H1 (cell line): Measurements from ENCODE around the gene ZNF775. TPM values are rescaled to one million over a fixed set of nuclear protein-coding genes. Genes with fewer than 3 reads are reported as not detected.
A peak's percentile ranks its signal among the peaks of the same experiment; 100 is the strongest.
"Not testable (repeated sequence)": the region's sequence is repeated elsewhere in the genome, so short reads cannot be mapped to it uniquely, and the experiment has no call there.

Experiments used
- CTCF ChIA-PET: fragments of 300-600 bp; sonication (Branson Sonifier 250); formaldehyde crosslinking; loops from one replicate; lab custom pipeline; 2021; ENCODE audit not compliant: partially characterized antibody; lab: Charles Lee
- POLR2A ChIA-PET: fragments of 300-600 bp; sonication (Branson Sonifier 250); formaldehyde crosslinking; loops from one replicate; lab custom pipeline; 2021; ENCODE audit warnings: inconsistent platforms; ENCODE audit not compliant: partially characterized antibody; lab: Charles Lee
- DNase-seq, 2 experiments: peaks; one replicate each; pipeline versions ENCODE4 v3.0.0 to v3.0.0-alpha.2; 2010 to 2022; ENCODE audit warnings: low spot score in 2 of 2, low read depth in 1 of 2, mixed read lengths in 1 of 2
- FAIRE-seq: peaks from 2 replicates; lab custom pipeline; 2011; peaks lifted over from hg19 to GRCh38; lab: Jason Lieb, UNC
- H2AFZ ChIP-seq: 2 replicates; pipeline ENCODE4 v1.8.1; 2012; ENCODE audit warnings: low read length, inconsistent platforms
- H2AK5ac ChIP-seq: 2 replicates; pipeline ENCODE4 v1.6.1; 2013; ENCODE audit warnings: low read depth, low read length
- H2BK120ac ChIP-seq: replicated peaks from 2 replicates; pipeline ENCODE3; 2013; ENCODE audit warnings: low read depth, low read length, inconsistent platforms
- H2BK12ac ChIP-seq: 2 replicates; pipeline ENCODE4 v1.6.1; 2013; ENCODE audit warnings: low read depth, low read length
- H2BK15ac ChIP-seq: 2 replicates; pipeline ENCODE4 v1.6.1; 2013; ENCODE audit warnings: low read length
- H2BK20ac ChIP-seq: 2 replicates; pipeline ENCODE4 v1.6.1; 2013; ENCODE audit warnings: low read length
- H2BK5ac ChIP-seq: 2 replicates; pipeline ENCODE4 v1.6.1; 2013; ENCODE audit warnings: low read depth, low read length
- H3K14ac ChIP-seq: 2 replicates; pipeline ENCODE4 v1.6.1; 2013; ENCODE audit warnings: inconsistent platforms; ENCODE audit not compliant: insufficient read length
- H3K18ac ChIP-seq: 2 replicates; pipeline ENCODE4 v1.6.1; 2013; ENCODE audit warnings: low read length; ENCODE audit errors: extremely low read depth
- H3K23ac ChIP-seq: 2 replicates; pipeline ENCODE4 v1.6.1; 2013; ENCODE audit warnings: inconsistent platforms; ENCODE audit not compliant: insufficient read length
- H3K23me2 ChIP-seq: 2 replicates; pipeline ENCODE4 v1.6.1; 2013; ENCODE audit warnings: low read depth, low read length
- H3K27ac ChIP-seq: 2 replicates; pipeline ENCODE4 v1.6.1; 2011; ENCODE audit warnings: low read depth, low read length, inconsistent platforms
- H3K27me3 ChIP-seq, 4 experiments: replicated peaks in 1 of 4; 1 replicate in 1 of 4; 2 replicates in 3 of 4; pipeline versions ENCODE4 v1.6.1 to v1.8.1; 2011 to 2013; ENCODE audit warnings: low read length in 3 of 4, mild to moderate bottlenecking in 3 of 4, inconsistent platforms in 2 of 4, mixed read lengths in 2 of 4, moderate library complexity in 1 of 4; ENCODE audit not compliant: control insufficient read depth in 3 of 4, insufficient read depth in 3 of 4; ENCODE audit errors: extremely low read depth in 1 of 4
- H3K36me3 ChIP-seq, 4 experiments: 2 replicates each; pipeline versions ENCODE4 v1.6.1 to v1.8.1; 2011 to 2013; ENCODE audit warnings: mild to moderate bottlenecking in 4 of 4, low read length in 3 of 4, moderate library complexity in 2 of 4, control low read depth in 1 of 4, inconsistent platforms in 1 of 4; ENCODE audit not compliant: insufficient read depth in 4 of 4, control insufficient read depth in 2 of 4
- H3K4ac ChIP-seq: replicated peaks from 2 replicates; pipeline ENCODE3; 2013; ENCODE audit warnings: low read length, low read depth, mixed read lengths, inconsistent platforms; ENCODE audit not compliant: insufficient read length
- H3K4me1 ChIP-seq, 4 experiments: replicated peaks in 1 of 4; 1 replicate in 1 of 4; 2 replicates in 3 of 4; pipeline versions ENCODE4 v1.6.1 to v1.8.1; 2011 to 2013; ENCODE audit warnings: low read length in 3 of 4, inconsistent platforms in 2 of 4, mixed read lengths in 1 of 4; ENCODE audit not compliant: insufficient read depth in 4 of 4, control insufficient read depth in 3 of 4
- H3K4me2 ChIP-seq, 2 experiments: 2 replicates each; pipeline versions ENCODE4 v1.6.1 to v1.8.1; 2011 to 2013; ENCODE audit warnings: low read depth in 2 of 2, low read length in 2 of 2, control low read depth in 1 of 2, inconsistent platforms in 1 of 2, mild to moderate bottlenecking in 1 of 2; ENCODE audit not compliant: insufficient read depth in 1 of 2
- H3K4me3 ChIP-seq, 4 experiments: fragments of 200-600, 300-600 bp in 1 of 4; sonication (generic), shearing (Covaris generic), sonication (Bioruptor Twin) in 1 of 4; 2 replicates each; pipeline versions ENCODE4 v1.5.1 to v1.8.1; 2011 to 2016; ENCODE audit warnings: low read length in 4 of 4, low read depth in 3 of 4, control low read depth in 2 of 4, inconsistent platforms in 2 of 4, mild to moderate bottlenecking in 2 of 4, mixed read lengths in 1 of 4, moderate library complexity in 1 of 4; ENCODE audit not compliant: insufficient read depth in 2 of 4; ENCODE audit errors: extremely low read depth in 1 of 4
- H3K56ac ChIP-seq: replicated peaks from 2 replicates; pipeline ENCODE3; 2013; ENCODE audit warnings: low read depth, mild to moderate bottlenecking, mixed read lengths, low read length, inconsistent platforms; ENCODE audit not compliant: insufficient read length
- H3K79me1 ChIP-seq: 2 replicates; pipeline ENCODE4 v1.6.1; 2013; ENCODE audit warnings: low read depth, low read length, control low read depth
- H3K79me2 ChIP-seq, 2 experiments: 2 replicates each; pipeline versions ENCODE4 v1.6.1 to v1.8.1; 2012 to 2013; ENCODE audit warnings: low read length in 2 of 2, mild to moderate bottlenecking in 2 of 2, inconsistent platforms in 1 of 2; ENCODE audit not compliant: insufficient read depth in 2 of 2, control insufficient read depth in 1 of 2
- H3K9ac ChIP-seq, 4 experiments: replicated peaks in 1 of 4; 1 replicate in 1 of 4; 2 replicates in 3 of 4; pipeline versions ENCODE4 v1.6.1 to v1.8.1; 2011 to 2013; ENCODE audit warnings: low read depth in 3 of 4, low read length in 3 of 4, control low read depth in 2 of 4, mild to moderate bottlenecking in 2 of 4, moderate library complexity in 2 of 4, inconsistent platforms in 1 of 4; ENCODE audit errors: extremely low read depth in 1 of 4
- H3K9me3 ChIP-seq, 2 experiments: 2 replicates each; pipeline versions ENCODE4 v1.6.1 to v1.8.1; 2012 to 2013; ENCODE audit warnings: mild to moderate bottlenecking in 2 of 2, moderate library complexity in 2 of 2, control low read depth in 1 of 2, inconsistent platforms in 1 of 2, low read depth in 1 of 2, low read length in 1 of 2, mixed read lengths in 1 of 2; ENCODE audit not compliant: insufficient read depth in 2 of 2
- H4K20me1 ChIP-seq, 2 experiments: replicated peaks in 1 of 2; 2 replicates each; pipeline versions ENCODE3 to v1.8.1; 2011 to 2013; ENCODE audit warnings: inconsistent platforms in 2 of 2, low read length in 2 of 2, mild to moderate bottlenecking in 1 of 2; ENCODE audit not compliant: insufficient read depth in 2 of 2, control insufficient read depth in 1 of 2
- H4K5ac ChIP-seq: 2 replicates; pipeline ENCODE4 v1.6.1; 2013; ENCODE audit warnings: low read length, low read depth, mixed read lengths, inconsistent platforms; ENCODE audit not compliant: insufficient read length
- H4K8ac ChIP-seq: 2 replicates; pipeline ENCODE4 v1.8.0; 2013; ENCODE audit warnings: mild to moderate bottlenecking, moderate library complexity, low read length, inconsistent platforms; ENCODE audit not compliant: insufficient read depth; ENCODE audit errors: extremely low read depth
- H4K91ac ChIP-seq: replicated peaks from 2 replicates; pipeline ENCODE3; 2013; ENCODE audit warnings: low read length, mixed read lengths, inconsistent platforms; ENCODE audit not compliant: insufficient read length
- WGBS, 2 experiments: shearing (Covaris generic) in 1 of 2; methylation state at CpG; one replicate each; pipeline versions ENCODE4 v1.1.6 to v1.1.7; 2013 to 2015; ENCODE audit warnings: low lambda C conversion rate in 2 of 2, mixed read lengths in 2 of 2, inconsistent platforms in 1 of 2, low coverage in 1 of 2, missing lambda C conversion rate in 1 of 2; ENCODE audit not compliant: insufficient replicate concordance in 2 of 2, insufficient coverage in 1 of 2, insufficient read length in 1 of 2; ENCODE audit errors: extremely low coverage in 1 of 2, missing lambda C conversion rate in 1 of 2; 5-methylcytosine and 5-hydroxymethylcytosine counted together
- polyA plus RNA-seq, 7 experiments: library from polyadenylated mRNA; depleted of rRNA in 3 of 7; stranded (reverse) in 5 of 7; unstranded in 2 of 7; fragments of >200 nt in 5 of 7; fragments of 200-250 nt in 2 of 7; gene quantifications; 1 replicate in 5 of 7; 2 replicates in 1 of 7; 4 replicates in 1 of 7; pipeline versions ENCODE4 v1.2.1 to v1.2.3, GENCODE V29; 2011 to 2013; ENCODE audit warnings: missing spikeins in 2 of 7, mixed read lengths in 2 of 7
- total RNA-seq: library from RNA; stranded (reverse); fragmentation: NEBNext Ultra II Directional; extraction: Animal tissue kit (Norgen Biotek cat#: 25700); gene quantifications from 2 replicates; pipeline ENCODE4 v1.2.1, GENCODE V29; 2021

ZNF775 gene
- total and polyA plus RNA-seq, 2 of the 8 experiments (the other 6 are each of a cell fraction or from before 2014, with no cell fraction given): 13.6 to 21.5 TPM

- not testable (repeated sequence) for H3K14ac ChIP-seq, H3K27me3 ChIP-seq, H2AFZ ChIP-seq, DNase-seq, H3K9me3 ChIP-seq, H3K4ac ChIP-seq, H2AK5ac ChIP-seq, H2BK5ac ChIP-seq, H4K20me1 ChIP-seq, H2BK20ac ChIP-seq, H2BK12ac ChIP-seq, H3K23ac ChIP-seq, H4K8ac ChIP-seq, H4K5ac ChIP-seq, FAIRE-seq, H2BK15ac ChIP-seq, H3K27ac ChIP-seq, H4K91ac ChIP-seq, H3K9ac ChIP-seq, H3K56ac ChIP-seq, H2BK120ac ChIP-seq, H3K23me2 ChIP-seq, H3K4me3 ChIP-seq
- H3K79me1 ChIP-seq: peaks cover 15% of the 10 kb centered on the region
- peaks cover 0 to 73% of the 10 kb centered on the region in 2 experiments; a peak in 3 of 4 replicates for H3K79me2 ChIP-seq
- peak overlapping the region; percentile 63; the same call in 1 of the 2 replicates for H3K18ac ChIP-seq
- H3K4me1 ChIP-seq: peaks cover 21 to 50% (median 40%) of the 10 kb centered on the region in 4 experiments
- H3K36me3 ChIP-seq: peaks cover 0 to 43% (median 3%) of the 10 kb centered on the region in 4 experiments; a peak in 5 of 8 replicates
- ChIA-PET CTCF (interaction anchor here (0.7 to 4.2 kb wide), 10 partner anchors 12 to 100 kb away, joined by 3 to 31 read pairs (median 4); partner anchors contain the start of gene REPIN1), POLR2A (interaction anchor here (0.8 to 9.0 kb wide), 9 partner anchors 7 to 51 kb away, joined by 3 to 170 read pairs (median 16); partner anchors contain the start of gene REPIN1)
- peak overlapping the region in 1 of 2 experiments; percentile 16; a peak in 1 of 4 replicates for H3K4me2 ChIP-seq
- 67% methylated on average over 6 of the region's 6 CpGs; no CpG with 5 or more reads in 1 of the 2 experiments for WGBS, 2 experiments
Measured at GRCh38 chr7:150385884-150386283, 6.8 kb downstream of the ZNF775 start.
